ENCODE results near the gene TESMIN.

The TESMIN gene

DNA sequence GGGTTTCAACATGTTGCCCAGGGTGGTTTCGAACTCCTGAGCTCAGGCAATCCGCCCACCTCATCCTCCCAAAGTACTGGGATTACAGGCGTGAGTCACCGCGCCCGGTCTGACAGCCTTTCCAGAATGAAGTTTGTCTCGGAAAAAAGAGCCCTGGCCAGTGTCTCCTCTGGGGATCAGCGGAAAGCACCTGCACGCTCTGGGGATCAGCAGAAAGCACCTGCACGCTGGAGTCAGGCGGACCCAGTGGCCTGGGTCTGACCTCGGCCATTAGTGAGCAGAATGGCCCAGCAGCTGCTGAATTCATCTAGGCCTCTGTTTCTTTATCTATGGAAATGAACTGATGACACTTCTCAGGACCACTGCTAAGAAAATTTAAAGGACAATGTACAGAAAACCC is 10.5 kb upstream of the TESMIN start:
- DNase-seq = no peak

GRCh38 chr11:68759991-68760390 is 8.7 kb upstream of the TESMIN start:
- DNase-seq = no peak

- no peak for DNase-seq
Observed at GRCh38 chr11:68757711-68758110, 6.4 kb upstream of the TESMIN start.

- no peak for DNase-seq
Observed at GRCh38 chr11:68756171-68756766, 4.9 kb upstream of the TESMIN start.

DNA sequence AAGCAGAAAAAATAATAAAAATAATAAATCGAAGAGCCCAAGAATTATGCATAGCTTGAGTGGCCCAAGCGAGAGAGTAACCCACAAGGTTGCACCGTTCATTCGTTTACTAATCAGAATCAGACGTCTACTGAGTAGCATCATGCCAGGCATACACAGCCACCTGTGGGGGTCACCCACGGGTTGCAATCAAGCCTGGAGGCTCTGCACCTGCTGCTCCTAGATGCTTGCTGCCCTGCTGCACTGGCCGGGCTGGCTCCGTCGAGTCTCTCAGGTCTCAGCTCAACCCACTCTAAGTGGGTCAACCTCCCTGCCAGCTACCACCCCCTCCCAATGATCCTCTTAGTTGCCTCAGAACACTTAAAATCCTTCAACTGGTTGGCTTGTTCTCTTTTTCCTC is 2.0 kb upstream of the TESMIN start:
- peak; percentile 27 for DNase-seq

DNA sequence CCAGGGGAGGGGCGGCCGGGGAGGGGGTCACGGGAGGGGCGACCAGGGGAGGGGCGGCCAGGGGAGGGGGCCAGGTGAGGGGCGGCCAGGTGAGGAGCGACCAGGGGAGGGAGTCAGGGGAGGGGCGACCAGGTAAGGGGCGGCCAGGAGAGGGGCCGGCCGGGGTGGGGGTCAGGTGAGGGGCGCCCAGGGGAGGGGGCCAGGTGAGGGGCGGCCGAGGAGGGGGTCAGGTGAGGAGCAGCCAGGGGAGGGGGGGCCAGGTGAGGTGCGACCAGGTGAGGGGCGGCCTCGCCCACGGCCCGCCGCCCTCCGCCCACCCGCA is 355 bp downstream of the TESMIN start:
- DNase-seq = no peak

- peak; percentile 50 for DNase-seq
Observed at GRCh38 chr11:68750195-68751003, 921 bp downstream of the TESMIN start.

DNA sequence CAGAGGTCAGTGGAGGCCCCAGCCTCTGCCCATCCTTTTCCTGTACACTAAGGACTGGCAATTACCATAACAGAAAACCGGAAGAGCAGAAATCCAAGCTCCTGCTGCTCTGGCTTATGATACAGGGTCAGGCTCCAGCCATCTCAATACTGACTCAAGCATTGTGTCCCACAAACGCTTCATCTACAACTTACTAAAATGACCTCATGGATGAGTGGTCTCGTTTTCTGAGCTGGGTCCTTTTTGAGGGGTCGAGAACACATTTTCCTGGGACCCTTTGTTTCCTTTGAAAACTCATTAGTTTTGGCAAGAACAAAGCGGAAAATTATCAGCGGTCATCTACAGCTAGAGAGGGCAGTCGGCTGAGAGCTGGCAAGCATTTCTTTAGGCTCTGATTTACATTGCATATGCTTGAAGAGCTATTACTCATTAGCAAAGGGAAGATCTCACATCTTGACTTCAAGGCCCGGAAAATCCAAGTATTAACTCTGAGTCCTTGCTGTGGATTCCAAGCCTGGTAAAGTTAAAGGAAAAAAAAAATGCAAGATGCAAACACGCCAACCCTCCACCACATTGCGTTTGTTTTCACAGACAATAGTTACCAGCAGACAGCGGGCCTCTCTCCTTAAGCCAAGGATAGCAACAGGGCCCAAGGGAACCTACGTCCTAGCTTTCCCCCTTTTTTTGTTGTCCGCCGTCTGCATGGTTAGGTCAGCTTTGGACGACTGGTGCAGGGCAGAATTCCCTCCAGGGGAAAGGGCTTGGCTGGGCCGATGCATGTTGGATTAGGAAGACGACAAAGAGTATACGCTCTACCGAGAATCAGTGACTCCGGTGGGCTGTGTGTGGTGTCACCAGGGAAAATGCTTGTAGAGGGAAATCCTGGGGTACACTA is 1.8 kb downstream of the TESMIN start:
- no peak for DNase-seq

- DNase-seq = no peak
Observed at GRCh38 chr11:68748061-68748460, 3.3 kb downstream of the TESMIN start.

GRCh38 chr11:68743539-68743938 is 7.8 kb downstream of the TESMIN start:
- DNase-seq = no peak

- DNase-seq = no peak
Observed at GRCh38 chr11:68741463-68741862, 9.9 kb downstream of the TESMIN start.

- no peak for DNase-seq
Observed at GRCh38 chr11:68735646-68736045, 15.7 kb downstream of the TESMIN start.

GRCh38 chr11:68735125-68735524 is 16.2 kb downstream of the TESMIN start:
- no peak for DNase-seq

DNA sequence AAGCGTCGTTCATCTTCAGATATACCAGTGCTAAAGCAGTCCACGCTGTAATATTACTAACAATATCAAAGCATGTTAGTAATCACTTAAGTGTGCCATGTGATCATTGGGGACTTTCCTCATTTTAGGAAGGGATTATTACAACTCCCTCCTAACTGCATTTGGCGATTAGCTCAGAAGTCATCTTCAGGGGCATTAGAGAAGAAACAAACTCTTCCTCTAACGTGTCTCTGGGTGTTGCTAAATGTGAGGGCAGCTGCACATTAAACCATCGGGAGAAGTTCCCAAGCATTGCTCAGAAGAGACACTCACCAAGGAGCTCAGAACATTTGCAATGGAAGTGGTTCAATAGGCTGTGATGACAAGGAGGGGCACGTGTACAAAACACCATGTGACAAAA is 17.2 kb downstream of the TESMIN start:
- DNase-seq = no peak

DNA sequence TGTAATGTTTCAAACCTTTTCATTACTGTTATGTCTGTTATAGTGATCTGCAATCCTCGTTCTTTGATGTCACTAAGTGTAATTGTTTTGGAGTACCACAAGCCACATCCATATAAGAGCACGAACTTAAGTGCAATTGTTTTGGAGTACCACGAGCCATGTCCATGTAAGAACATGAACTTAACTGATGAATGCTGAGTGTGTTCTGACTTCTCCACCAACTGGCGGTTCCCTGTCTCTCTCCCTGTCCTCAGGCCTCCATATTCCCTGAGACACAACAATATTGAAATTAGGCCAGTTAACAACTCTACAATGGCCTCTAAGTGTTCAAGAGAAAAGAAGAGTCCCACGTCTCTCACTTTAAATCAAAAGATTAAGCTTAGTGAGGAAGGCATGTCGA is 23.5 kb downstream of the TESMIN start:
- no peak for DNase-seq

- no peak for DNase-seq
Observed at GRCh38 chr11:68724293-68724692, 27.0 kb downstream of the TESMIN start.

DNA sequence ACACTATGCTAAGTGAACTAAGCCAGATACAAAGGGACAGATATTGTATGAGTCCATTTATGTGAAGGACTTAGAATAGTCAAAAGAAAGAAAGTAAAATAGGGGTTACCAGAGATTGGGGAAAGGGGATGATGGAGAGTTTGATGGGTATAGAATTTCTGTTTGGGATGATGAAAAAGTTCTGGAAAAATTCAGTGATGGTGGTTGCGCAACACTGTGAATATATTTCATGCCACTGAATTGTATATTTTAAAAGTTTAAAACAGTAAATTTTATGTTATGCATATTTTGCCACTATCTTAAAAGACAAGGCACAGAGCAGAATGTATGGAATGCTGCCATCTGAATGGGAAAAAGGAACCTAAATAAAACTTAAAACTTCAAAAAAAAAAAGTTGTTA is 29.2 kb downstream of the TESMIN start:
- DNase-seq = no peak

DNA sequence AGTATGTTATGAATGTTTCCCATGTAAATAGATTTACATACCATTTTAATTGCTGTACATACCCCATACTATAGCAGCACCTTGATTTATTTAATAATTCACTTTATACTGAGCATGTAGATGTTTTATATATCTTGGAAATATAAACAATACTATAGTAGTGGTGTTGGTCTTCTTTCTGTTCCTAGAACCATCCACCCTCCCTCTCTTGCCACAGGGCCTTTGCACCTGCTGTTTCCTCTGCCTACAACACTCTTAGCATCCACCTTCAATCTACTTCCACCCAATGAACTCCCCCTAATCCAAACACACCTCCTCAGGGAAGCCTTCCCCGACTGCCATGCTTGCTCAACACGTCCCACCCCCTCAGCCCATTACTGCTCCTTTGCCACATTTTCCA is 30.2 kb downstream of the TESMIN start:
- DNase-seq = no peak

DNA sequence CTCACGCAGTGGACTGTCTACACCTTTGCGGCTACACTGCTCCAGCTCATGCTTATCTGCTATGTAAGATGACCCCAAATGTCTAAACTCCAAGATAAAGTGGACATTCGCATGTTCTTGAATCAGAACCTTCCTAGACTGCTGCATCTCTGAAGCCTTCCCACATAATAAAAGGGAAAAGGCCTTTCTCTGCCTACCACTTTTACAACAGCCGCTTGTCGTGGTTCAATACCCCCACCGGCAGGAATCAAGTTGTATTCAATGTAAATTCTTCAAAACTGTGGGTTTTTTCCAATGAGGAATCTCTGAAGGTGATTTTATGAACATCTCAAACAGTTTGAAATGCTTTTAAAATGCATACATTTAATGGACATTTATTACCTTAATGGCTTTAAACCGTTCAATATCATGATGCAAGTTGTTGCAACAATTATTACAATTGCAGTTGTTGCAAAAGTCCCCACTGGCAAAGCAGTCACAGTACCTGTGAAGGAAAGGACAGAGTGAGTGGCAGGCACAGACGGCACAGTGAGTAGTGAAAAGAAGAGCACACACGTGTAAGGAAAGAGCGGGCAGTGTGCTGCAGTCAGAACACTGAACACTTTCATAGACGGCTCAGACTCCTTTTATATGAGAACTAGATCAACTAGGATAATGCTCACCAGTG is 35.7 kb downstream of the TESMIN start:
- DNase-seq = no peak

- peak; percentile 43 for DNase-seq
Observed at GRCh38 chr11:68714060-68714856, 37.1 kb downstream of the TESMIN start.

DNA sequence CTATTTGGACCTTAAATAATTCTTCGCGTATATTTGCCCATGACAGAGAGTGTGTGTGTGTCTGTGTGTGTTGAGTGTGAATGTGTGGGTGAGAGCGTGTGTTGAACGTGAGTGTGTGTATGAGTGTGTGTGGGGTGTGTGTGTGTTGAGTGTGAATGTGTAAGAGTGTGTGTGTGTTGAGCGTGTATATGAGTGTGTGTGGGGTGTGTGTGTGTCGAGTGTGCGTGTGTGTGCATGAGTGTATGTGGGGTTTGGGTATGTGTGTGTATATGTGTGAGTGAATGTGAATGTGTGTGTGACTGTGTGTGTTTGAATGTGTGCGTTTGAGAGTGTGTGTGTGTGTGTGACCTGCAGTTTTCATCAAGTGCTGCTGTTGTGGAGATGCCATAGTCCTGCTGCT is 40.2 kb downstream of the TESMIN start:
- DNase-seq = no peak

GRCh38 chr11:68710409-68710808 is 40.9 kb downstream of the TESMIN start:
- DNase-seq = no peak

DNA sequence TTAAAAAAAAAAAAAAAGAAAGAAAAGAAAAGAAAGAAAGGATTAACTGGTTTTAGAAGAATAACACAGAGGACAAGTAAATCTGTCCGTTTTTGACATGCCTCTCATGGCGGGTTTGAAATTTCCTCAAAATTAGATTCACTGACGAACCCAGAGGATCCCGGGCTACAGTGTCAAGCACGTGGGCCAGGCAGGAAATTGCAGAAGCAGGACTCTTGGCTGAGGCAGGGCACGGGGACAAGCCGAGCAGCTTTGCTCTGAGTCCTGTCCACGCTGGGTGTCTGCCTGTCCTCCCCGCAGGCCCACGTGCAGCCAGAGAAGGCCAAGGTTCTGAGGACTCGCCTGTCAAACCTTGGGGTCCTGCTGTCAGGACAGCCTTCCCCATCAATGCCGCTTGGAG is 42.3 kb downstream of the TESMIN start:
- DNase-seq = no peak

Data from NCI-H526 treated with DMSO at 0.1 percent for 48 hours (cell line).